GM21737 (cell line): ENCODE data around the gene ZIC4.

Source experiments
- ATAC-seq: cut with Tn5 transposase; IDR thresholded peaks from one replicate; pipeline ENCODE4 v1.9.1; 2021; ENCODE audit warnings: mild to moderate bottlenecking, moderate library complexity; ENCODE audit not compliant: unreplicated experiment

ZIC4 gene

DNA sequence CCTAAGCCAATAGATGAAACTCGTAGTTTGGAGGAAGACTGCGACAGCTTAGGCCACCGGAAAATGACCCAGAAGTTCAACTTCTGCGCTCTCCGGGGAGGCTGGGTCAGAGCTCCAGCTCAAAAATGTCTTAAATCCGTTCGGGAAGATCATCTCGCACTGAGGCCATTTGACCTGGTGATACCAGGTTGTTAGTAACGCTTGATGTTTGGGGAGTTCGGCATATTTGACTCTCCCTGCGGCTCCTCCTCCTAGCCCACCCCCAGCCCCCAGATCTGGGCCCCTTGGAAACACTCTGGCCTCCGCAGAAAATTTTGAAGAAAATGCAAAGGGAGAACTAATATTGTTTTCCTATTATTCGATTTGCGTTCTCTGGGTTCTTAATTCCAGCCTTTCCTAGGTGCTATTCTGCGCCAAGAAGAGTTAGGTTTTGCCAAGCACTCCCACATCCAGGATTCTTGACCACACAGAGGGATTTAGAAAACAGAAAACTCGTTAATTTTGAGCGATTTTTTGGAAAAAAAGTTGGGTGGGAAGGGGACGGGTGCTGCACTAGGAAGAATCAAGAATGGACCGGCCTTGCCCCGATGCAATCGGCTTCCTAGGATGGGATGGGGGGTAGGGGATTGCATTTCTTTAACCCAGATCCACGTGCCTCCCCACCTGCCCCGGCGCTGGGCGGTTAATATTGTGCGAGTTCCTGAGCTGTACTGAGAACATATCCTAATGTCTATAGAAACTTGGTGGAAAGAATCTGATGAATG is 50.0 kb downstream of the ZIC4 start:
- ATAC-seq = no peak

- no peak for ATAC-seq
These were observed 50.6 kb downstream of the ZIC4 start for GRCh38 chr3:147355753-147356090.

DNA sequence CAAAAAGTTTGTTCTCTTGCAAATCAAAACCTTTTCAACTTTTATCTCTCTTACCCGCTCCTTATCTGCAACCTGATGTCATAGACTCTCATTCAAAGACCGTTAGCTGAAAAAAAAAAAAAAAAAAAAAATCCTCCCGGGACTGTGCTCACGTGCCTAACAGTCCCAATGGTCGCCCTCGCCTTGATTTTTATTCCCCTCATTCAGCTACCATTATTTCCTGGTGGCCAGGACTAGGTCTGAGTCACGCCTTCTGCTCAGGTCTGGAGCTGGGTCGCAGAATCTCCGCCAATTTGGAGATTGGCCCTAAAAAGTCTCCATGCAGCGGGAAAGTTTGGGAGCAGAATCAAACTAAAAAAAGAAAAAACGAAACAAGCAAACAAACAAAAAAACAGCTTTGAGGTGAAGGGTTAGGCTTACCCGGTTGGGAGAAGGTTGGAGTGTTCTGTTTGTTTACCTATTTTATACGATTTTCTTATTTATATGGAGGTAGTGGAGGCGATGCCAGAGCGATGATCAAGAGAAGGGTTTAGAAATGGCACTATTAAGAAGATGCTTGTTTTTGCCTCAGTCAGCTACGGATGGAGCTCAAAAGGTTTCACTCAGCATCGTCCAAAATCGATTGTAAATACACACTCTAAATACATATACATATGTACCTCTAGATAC is 51.1 kb downstream of the ZIC4 start:
- ATAC-seq = no peak

- ATAC-seq = no peak
These were observed 51.7 kb downstream of the ZIC4 start for GRCh38 chr3:147354623-147355022.

GRCh38 chr3:147351301-147351700 is 55.0 kb downstream of the ZIC4 start:
- no peak for ATAC-seq

- no peak for ATAC-seq
These were observed 57.4 kb downstream of the ZIC4 start for GRCh38 chr3:147348976-147349375.

DNA sequence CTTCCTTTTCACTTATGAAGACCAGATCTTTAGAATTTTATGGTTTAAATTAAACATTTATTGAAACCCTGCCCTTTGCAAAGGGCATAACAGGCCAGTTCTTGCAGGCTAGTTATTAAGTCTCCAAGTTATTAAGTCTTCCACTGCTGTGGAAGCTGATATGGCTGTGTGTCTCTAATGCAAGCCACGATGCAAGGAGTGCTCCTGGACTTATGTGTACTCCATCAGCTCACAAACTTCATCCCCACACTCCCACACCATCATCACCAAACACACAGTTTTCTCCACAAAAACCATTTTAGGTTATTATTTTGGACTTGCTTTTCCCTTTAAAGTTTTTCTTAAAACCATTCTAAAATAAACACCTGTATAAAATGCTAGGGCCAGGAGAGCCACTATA is 62.4 kb downstream of the ZIC4 start:
- ATAC-seq = no peak

DNA sequence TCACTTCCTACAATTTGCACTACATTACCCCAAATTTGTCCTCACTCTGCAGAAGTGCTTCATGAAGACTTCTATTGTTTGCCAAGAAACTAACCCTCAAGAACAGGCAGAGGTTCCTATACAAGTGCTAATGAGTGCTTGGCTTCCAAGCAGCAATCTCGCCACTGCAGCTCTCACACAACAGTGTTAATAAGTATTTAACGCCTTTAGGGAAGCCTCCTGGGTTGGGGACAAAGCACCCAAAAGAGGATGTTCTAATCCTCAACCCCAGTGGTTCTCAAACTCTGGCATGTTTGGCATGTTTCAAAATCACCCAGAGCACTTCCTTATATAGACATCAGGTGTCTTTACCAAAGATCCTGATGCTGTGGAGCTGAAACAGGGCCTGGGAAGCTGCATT is 64.6 kb downstream of the ZIC4 start:
- no peak for ATAC-seq

DNA sequence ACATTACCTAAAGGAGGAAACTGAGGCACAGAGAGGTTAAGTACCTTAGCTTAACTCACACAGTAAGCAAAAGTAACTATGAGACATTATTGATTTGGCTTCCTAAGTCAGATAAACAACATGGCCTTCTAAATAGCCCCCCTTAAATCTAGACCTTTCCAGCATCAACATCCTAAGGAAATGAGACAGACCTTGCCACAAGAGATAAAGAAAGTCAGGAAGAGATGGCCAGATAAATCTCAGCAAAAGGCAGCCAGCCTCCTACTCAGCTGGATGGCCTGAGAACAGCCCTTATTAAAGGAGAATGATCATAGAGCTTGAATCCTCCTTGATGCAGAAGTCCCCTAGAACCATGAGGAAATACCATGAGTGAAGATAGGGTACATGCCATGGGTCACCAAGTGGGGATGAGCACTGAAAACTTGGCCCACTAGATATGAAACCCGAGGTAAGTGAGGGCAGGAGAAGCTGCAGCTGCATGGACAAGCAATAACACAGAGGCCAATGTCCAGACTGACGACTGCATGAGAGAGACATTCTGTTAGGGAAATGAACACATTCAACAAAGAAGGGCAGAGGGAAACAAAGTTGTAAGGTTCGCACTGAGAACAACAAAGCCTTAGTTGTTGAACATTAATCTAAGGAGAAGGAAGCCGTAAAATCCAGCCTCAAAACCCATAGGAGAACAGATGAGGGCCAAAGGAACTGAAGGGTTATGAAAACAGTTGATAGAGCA is 69.6 kb downstream of the ZIC4 start:
- no peak for ATAC-seq
